GM12873 (cell line): ENCODE data around the gene MACC1.

Experiments used
- TF ChIP-seq, protein P1 (sequence below): IDR thresholded peaks from 2 replicates; pipeline ENCODE4 v1.5.1; 2012; ENCODE audit warnings: low read depth, mild to moderate bottlenecking, moderate library complexity, low read length, control low read depth; ENCODE audit not compliant: insufficient read depth; ENCODE audit errors: missing control alignments

Gene MACC1

DNA sequence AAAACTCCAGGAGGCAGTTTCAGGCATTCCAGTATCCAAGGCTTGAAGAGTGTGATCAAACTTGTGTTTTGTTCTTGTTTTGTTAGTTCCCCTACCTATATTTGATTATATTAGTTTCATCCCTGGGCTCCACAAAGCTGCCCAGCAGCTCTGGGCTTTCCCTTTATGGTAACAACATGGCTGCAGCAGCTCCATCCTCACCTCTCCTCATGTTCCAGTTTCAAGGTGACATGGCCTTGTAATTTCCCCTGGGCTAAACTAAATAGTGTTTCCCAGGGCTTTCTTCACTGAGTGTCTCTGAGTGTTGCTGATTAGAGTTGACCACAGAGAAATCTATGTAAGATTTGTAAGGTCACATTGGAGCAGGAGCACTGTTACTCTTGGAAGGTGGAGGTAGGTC is 83.4 kb downstream of the MACC1 start:
- TF ChIP-seq, protein P1, sequence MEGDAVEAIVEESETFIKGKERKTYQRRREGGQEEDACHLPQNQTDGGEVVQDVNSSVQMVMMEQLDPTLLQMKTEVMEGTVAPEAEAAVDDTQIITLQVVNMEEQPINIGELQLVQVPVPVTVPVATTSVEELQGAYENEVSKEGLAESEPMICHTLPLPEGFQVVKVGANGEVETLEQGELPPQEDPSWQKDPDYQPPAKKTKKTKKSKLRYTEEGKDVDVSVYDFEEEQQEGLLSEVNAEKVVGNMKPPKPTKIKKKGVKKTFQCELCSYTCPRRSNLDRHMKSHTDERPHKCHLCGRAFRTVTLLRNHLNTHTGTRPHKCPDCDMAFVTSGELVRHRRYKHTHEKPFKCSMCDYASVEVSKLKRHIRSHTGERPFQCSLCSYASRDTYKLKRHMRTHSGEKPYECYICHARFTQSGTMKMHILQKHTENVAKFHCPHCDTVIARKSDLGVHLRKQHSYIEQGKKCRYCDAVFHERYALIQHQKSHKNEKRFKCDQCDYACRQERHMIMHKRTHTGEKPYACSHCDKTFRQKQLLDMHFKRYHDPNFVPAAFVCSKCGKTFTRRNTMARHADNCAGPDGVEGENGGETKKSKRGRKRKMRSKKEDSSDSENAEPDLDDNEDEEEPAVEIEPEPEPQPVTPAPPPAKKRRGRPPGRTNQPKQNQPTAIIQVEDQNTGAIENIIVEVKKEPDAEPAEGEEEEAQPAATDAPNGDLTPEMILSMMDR: no peak

DNA sequence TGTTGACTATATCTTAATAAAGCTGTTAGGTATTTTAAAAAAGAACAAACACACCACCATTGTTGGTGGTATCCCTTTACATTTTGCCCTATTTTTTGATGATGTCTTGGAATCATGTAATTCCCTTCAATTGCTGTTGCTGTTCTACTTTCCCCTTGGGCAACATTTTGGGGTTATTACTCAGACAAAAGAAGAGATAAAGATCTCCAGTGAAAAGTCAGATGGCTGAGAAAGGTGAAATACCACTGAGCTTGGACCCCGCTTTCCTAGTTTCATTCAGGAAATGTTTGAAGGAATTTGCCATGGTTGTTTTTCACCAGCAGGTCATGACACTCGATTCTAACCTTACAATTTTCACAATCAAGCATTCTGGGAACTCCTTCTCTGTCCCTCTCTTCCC is 84.6 kb downstream of the MACC1 start:
- TF ChIP-seq, protein P1: no peak

DNA sequence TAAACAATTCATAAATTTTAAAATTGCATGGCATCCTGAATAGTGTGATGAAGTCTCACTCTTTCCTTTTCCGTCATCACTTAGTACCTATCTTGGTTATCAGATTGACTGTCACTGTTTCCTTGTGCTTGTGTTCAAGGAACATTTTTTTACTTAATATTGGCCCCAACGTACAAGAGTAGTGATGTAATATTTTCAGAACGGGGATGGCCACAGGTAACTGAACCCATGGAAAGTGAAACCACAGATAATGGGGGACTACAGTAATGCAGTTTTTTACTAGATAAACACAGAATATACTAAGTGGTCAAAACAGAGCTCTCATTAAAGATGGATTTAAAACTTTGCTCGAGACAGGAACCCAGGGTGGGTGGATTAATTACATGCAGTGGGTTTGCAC is 85.4 kb downstream of the MACC1 start:
- TF ChIP-seq, protein P1: no peak

DNA sequence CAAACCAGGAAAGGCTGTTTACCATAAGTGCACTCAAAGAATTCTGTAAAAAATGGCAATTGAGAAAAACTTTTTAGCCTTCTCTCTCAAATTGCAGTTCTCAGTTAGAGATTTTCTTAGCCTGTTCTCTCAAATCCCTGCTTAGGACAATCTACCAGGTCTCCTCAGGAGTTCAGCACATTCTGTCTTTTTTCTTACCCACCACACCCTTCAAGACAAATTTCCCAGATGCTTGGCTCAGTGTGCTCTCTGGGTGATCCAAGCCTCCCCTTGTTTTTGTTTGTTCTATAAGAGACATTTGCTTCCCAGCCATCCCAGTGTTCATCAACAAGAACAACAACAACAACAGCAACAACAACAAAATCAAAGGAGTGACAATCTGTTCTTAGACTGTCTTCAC is 87.3 kb downstream of the MACC1 start:
- TF ChIP-seq, protein P1: no peak

DNA sequence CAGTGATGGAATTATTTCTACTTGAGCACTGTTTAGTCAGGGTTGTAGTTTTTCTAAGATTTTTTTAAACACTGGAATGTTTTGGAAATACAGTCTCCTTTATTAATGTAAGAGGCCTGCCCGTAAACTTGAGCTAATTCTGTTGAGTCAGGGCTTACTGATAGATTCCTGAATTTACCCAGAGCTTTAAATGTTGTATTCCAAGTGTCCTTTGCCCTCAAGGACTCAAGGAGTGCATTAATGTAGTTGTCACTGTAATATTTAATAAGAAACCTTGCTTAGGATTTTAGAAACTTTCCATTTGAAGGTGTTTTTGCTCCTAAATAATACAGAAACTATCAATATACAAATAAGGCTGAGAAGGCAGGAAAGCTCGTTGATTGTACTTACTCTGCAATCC is 89.2 kb downstream of the MACC1 start:
- TF ChIP-seq, protein P1: no peak

DNA sequence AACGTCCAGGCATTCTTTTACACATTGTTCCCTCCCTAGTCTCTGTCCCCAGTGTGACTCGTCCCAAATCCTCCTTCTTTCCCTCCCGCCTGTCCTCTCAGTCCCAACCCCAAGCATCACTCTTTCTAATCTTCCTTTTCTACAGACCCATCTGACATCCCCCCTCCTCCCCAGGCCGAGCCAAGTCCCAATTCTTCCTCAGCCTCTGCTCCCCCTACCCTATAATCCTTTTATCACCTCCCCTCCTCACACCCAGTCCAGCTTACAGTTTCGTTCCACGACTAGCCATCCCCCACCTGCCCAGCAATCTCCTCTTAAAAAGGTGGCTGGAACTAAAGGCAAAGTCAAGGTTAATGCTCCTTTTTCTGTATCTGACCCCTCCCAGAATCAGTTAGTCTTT is 95.1 kb downstream of the MACC1 start:
- TF ChIP-seq, protein P1: no peak

DNA sequence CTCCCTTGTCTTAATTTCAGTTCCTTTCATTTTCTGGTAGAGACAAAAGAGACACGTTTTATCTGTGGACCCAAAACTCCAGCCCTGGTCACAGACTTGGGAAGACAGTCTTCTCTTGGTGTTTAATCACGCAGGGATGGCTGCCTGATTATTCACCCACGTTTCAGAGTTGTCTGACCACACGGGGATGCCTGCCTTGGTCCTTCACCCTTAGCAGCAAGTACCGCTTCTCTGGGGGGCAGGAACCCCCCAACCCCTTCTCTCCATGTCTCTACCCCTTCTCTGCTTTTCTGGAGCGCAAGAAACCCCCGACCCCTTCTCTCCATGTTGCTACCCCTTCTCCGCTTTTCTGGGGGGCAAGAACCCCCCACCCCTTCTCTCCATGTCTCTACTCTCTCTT is 95.8 kb downstream of the MACC1 start:
- TF ChIP-seq, protein P1: no peak
